Smooth muscle cell (in vitro differentiated cells): Measurements from ENCODE around the gene WASF2. TPM values are rescaled to one million over a fixed set of nuclear protein-coding genes. Genes with fewer than 3 reads are reported as not detected.
"Not testable (repeated sequence)": the region's sequence is repeated elsewhere in the genome, so short reads cannot be mapped to it uniquely, and the experiment has no call there.

Experiments
- DNase-seq: peaks from one replicate; lab custom pipeline; 2025; ENCODE audit not compliant: unreplicated experiment; lab: John Stamatoyannopoulos, UW
- H2AFZ ChIP-seq: fragments of 200-600 bp; sonication (generic); 2 replicates; pipeline ENCODE4 v1.6.0; 2016; ENCODE audit warnings: antibody characterized with exemption, low read depth, mild to moderate bottlenecking
- H3F3A ChIP-seq: fragments of 200-600 bp; sonication (generic); 2 replicates; pipeline ENCODE4 v1.6.0; 2017; ENCODE audit warnings: antibody characterized with exemption, low read depth
- H3K27ac ChIP-seq: fragments of 200-600 bp; sonication (generic); 2 replicates; pipeline ENCODE4 v1.5.1; 2016; ENCODE audit warnings: low read depth, mild to moderate bottlenecking
- H3K27me3 ChIP-seq: fragments of 200-600 bp; sonication (generic); 2 replicates; pipeline ENCODE4 v1.6.1; 2016; ENCODE audit warnings: low read depth, mild to moderate bottlenecking
- H3K36me3 ChIP-seq: fragments of 200-600 bp; sonication (generic); 2 replicates; pipeline ENCODE4 v1.5.1; 2016; ENCODE audit warnings: low read depth
- H3K4me1 ChIP-seq: fragments of 200-600 bp; sonication (generic); 2 replicates; pipeline ENCODE4 v1.5.1; 2016; ENCODE audit warnings: low read depth
- H3K4me2 ChIP-seq: fragments of 200-600 bp; sonication (generic); 2 replicates; pipeline ENCODE4 v1.6.0; 2016; ENCODE audit warnings: mild to moderate bottlenecking
- H3K4me3 ChIP-seq: fragments of 200-600 bp; sonication (generic); 2 replicates; pipeline ENCODE4 v1.5.1; 2016; ENCODE audit warnings: mild to moderate bottlenecking
- H3K79me2 ChIP-seq: fragments of 200-600 bp; sonication (generic); 2 replicates; pipeline ENCODE4 v1.6.0; 2016; ENCODE audit warnings: low read depth, mild to moderate bottlenecking
- H3K9ac ChIP-seq: fragments of 200-600 bp; sonication (generic); 2 replicates; pipeline ENCODE4 v1.6.0; 2016; ENCODE audit warnings: low read depth
- H3K9me3 ChIP-seq: fragments of 200-600 bp; sonication (generic); replicated peaks from 2 replicates; pipeline ENCODE4 v1.5.1; 2016; ENCODE audit warnings: low read depth
- H4K20me1 ChIP-seq: fragments of 200-600 bp; sonication (generic); 2 replicates; pipeline ENCODE4 v1.6.0; 2016; ENCODE audit warnings: low read depth
- WGBS: methylation state at CpG from one replicate; pipeline ENCODE4 v1.1.7; 2016; ENCODE audit warnings: low lambda C conversion rate; 5-methylcytosine and 5-hydroxymethylcytosine counted together
- polyA plus RNA-seq: library from polyadenylated mRNA; unstranded; fragments of >200 nt; fragmentation: Nextera tagmentation; extraction: Ambion mirVana; gene quantifications from 2 replicates; pipeline ENCODE4 v1.2.1, GENCODE V29; 2016
- total RNA-seq: library from RNA; depleted of rRNA; stranded (reverse); fragments of >200 nt; gene quantifications from 2 replicates; pipeline ENCODE4 v1.2.3, GENCODE V29; 2014
- TF ChIP-seq, protein P1 (sequence below): fragments of 200-600 bp; sonication (generic); IDR thresholded peaks from 2 replicates; pipeline ENCODE4 v1.5.1; 2017; ENCODE audit warnings: borderline replicate concordance, mild to moderate bottlenecking, antibody characterized with exemption; ENCODE audit not compliant: insufficient read depth, poor library complexity, severe bottlenecking

WASF2 gene, protein sequence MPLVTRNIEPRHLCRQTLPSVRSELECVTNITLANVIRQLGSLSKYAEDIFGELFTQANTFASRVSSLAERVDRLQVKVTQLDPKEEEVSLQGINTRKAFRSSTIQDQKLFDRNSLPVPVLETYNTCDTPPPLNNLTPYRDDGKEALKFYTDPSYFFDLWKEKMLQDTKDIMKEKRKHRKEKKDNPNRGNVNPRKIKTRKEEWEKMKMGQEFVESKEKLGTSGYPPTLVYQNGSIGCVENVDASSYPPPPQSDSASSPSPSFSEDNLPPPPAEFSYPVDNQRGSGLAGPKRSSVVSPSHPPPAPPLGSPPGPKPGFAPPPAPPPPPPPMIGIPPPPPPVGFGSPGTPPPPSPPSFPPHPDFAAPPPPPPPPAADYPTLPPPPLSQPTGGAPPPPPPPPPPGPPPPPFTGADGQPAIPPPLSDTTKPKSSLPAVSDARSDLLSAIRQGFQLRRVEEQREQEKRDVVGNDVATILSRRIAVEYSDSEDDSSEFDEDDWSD
- total RNA-seq, result 26.7 and 34.3 TPM in 2 replicates
- polyA plus RNA-seq, result 46.1 and 76.2 TPM in 2 replicates

DNA sequence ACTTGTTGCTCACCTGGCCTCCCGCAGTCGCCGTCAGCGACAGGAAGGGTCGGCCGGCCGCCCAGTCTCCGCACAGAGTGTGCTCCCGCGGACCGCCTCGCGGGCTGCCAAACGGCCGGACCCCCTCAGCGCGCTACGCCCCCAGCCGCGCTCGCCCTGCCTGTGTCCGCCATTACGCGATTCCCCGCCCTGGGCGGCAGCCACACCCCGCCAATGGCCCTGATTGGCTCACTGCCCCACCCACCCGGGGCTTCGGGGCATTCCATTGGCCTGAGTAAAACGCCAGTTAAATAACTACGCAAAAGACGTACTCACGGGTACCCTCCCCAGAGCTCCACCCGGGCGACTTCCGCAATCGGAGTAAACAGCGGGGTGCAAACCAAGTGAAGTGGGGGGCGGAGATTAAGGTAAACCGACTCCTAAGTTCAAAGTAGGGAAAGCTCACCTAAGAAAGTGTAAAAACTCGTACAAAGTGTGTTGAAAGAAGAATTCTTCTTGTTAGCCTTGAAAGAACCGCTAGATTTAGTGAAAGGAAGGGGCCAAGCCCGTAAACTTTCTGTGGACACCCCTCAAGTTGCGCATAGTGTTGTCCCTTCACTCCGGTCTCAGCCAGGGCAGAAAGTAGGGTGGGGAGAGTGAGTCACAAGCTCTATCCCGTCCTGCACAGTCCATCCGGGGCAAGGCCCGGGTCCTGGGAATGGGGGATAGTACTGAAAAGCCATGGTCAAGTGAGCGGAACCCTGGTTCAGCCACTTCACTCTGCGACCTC, at the start of gene WASF2:
TSS of gene WASF2 (minus strand) at position 195 of the 769 bp plus-strand sequence. CDS start 61,277 bp downstream, outside the sequence.
- peaks cover 45% of the 10 kb centered on the region for H3K79me2 ChIP-seq
- peak; percentile 86 for DNase-seq
- peaks cover 33% of the 10 kb centered on the region for H4K20me1 ChIP-seq
- peak within 1 kb of the TSS; percentile 95 for H3K27ac ChIP-seq
- H3K36me3 ChIP-seq, result no peaks in the 10 kb centered on the region
- H3K9ac ChIP-seq, result peak within 1 kb of the TSS; percentile 99
- no peaks in the 10 kb centered on the region for H3K27me3 ChIP-seq
- peak within 1 kb of the TSS; percentile 91 for H2AFZ ChIP-seq
- peaks cover 12% of the 10 kb centered on the region for H3F3A ChIP-seq
- H3K4me3 ChIP-seq, result peak within 1 kb of the TSS; percentile 96
- WGBS, result 6% methylated on average over 28 of the region's 50 CpGs
- peak within 1 kb of the TSS; percentile 99 for H3K4me2 ChIP-seq
- TF ChIP-seq, protein P1, sequence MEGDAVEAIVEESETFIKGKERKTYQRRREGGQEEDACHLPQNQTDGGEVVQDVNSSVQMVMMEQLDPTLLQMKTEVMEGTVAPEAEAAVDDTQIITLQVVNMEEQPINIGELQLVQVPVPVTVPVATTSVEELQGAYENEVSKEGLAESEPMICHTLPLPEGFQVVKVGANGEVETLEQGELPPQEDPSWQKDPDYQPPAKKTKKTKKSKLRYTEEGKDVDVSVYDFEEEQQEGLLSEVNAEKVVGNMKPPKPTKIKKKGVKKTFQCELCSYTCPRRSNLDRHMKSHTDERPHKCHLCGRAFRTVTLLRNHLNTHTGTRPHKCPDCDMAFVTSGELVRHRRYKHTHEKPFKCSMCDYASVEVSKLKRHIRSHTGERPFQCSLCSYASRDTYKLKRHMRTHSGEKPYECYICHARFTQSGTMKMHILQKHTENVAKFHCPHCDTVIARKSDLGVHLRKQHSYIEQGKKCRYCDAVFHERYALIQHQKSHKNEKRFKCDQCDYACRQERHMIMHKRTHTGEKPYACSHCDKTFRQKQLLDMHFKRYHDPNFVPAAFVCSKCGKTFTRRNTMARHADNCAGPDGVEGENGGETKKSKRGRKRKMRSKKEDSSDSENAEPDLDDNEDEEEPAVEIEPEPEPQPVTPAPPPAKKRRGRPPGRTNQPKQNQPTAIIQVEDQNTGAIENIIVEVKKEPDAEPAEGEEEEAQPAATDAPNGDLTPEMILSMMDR, result no peak
- no peaks in the 10 kb centered on the region for H3K9me3 ChIP-seq
- H3K4me1 ChIP-seq, result peaks cover 22% of the 10 kb centered on the region

DNA sequence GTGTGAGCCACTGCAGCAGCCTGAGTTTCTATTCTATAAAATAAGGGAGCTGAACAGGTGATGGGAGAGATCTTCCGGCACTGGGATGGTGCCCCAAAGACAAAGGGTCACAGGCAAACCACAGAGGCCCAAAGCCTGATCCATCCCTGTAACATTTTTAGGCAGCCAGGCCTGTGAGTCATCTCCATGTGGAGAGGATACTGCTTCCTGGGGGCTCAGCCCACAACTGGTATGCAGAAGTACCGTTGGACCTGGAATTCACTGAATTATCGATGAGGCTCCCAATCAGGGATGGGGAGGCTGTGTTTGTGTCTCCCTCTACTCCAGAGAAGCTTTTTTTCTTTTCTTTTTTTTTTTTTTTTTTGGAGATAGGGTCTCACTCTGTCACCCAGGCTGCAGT, 48.8 kb upstream of the WASF2 start:
- Histone ChIP-seq H3F3A (peaks cover 16% of the 10 kb centered on the region), H3K4me1 (peaks cover 35% of the 10 kb centered on the region), H3K9me3 (no peaks in the 10 kb centered on the region), H3K36me3 (no peaks in the 10 kb centered on the region), H3K9ac (no peak overlapping the region), H4K20me1 (peaks cover 58% of the 10 kb centered on the region), H3K4me3 (no peak overlapping the region), H2AFZ (no peak overlapping the region), H3K27me3 (no peaks in the 10 kb centered on the region), H3K4me2 (peak overlapping the region; percentile 57), H3K79me2 (peaks cover 17% of the 10 kb centered on the region), H3K27ac (peak overlapping the region; percentile 97)
- DNase-seq, result no peak
- TF ChIP-seq, protein P1, result no peak
- WGBS, result 6% methylated on average over 3 of the region's 3 CpGs

DNA sequence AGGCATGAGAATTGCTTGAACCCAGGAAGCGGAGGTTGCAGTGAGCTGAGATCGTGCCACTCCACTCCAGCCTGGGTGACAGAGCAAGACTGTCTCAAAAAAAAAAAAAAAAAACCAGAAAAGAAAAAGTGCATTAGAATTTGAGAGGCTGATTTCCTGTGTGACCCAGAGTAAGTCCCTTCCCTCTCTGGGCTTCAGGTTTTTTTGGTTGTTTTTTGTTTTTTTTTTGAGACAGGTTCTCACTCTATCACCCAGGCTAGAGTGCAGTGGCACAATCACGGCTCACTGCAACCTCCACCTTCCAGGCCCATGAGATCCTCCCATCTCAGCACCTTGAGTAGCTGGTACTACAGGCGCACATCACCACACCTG, 48.3 kb upstream of the WASF2 start:
- H2AFZ ChIP-seq, H3K9me3 ChIP-seq, H3K4me3 ChIP-seq, H3K36me3 ChIP-seq, H3K9ac ChIP-seq, H3K27me3 ChIP-seq, DNase-seq: not testable (repeated sequence)
- Histone ChIP-seq H4K20me1 (peaks cover 63% of the 10 kb centered on the region), H3K4me2 (peak overlapping the region; percentile 57), H3K4me1 (peaks cover 32% of the 10 kb centered on the region), H3F3A (peaks cover 11% of the 10 kb centered on the region), H3K79me2 (peaks cover 13% of the 10 kb centered on the region), H3K27ac (peak overlapping the region; percentile 97)
- 87% methylated on average over 4 of the region's 4 CpGs for WGBS

DNA sequence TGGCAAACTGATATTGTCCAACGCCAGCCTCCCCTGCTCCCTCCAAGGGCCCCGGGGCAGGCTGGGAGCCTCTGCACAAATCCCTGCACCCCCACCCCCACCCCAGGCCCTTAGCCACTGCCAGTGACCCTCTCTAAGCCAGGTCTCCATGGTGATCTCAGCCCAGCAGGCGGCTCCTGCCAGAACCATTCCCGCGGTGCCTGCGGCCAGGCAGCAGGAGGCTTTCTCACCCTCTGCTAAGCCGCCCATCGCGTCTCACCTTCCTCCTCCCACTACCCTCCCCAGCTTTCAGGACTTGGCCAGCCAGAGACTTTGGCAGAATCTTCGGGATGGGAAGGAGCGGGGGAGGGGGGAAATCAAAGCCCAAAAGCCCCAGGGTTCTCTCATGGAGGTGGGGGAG, 46.8 kb upstream of the WASF2 start:
- Histone ChIP-seq H3F3A (peaks cover 6% of the 10 kb centered on the region), H4K20me1 (peaks cover 71% of the 10 kb centered on the region), H3K4me3 (no peak overlapping the region), H3K4me2 (peak overlapping the region; percentile 57), H3K4me1 (peaks cover 29% of the 10 kb centered on the region), H3K79me2 (peaks cover 13% of the 10 kb centered on the region), H3K36me3 (no peaks in the 10 kb centered on the region), H3K9ac (no peak overlapping the region), H3K27ac (peak overlapping the region; percentile 97), H2AFZ (no peak overlapping the region), H3K27me3 (no peaks in the 10 kb centered on the region), H3K9me3 (no peaks in the 10 kb centered on the region)
- DNase-seq, result no peak
- under 1% methylated on average over 11 of the region's 11 CpGs for WGBS
- TF ChIP-seq, protein P1, result no peak
